K562 (cell line): ENCODE data around the gene BIRC3. TPM values are rescaled to one million over a fixed set of nuclear protein-coding genes. Genes with fewer than 3 reads are reported as not detected.

Experiments used
- DDX20 ChIP-seq: fragments of 450-650 bp; IDR thresholded peaks from 2 replicates; pipeline ENCODE4 v1.6.1; 2016; ENCODE audit warnings: missing genetic modification characterization, low read depth, mild to moderate bottlenecking, missing compliant biosample characterization, moderate library complexity
- DMBX1 ChIP-seq: fragments of 250-450 bp; sonication (Bioruptor Pico); IDR thresholded peaks from 2 replicates; pipeline ENCODE4 v1.8.0; 2022; ENCODE audit warnings: inconsistent platforms, mild to moderate bottlenecking, moderate library complexity, borderline replicate concordance
- EP400 ChIP-seq: fragments of 450-650 bp; IDR thresholded peaks from 2 replicates; pipeline ENCODE4 v1.6.1; 2017; ENCODE audit warnings: antibody characterized with exemption, mild to moderate bottlenecking, moderate library complexity
- ESRRB ChIP-seq: fragments of 250-450 bp; sonication (Bioruptor Pico); IDR thresholded peaks from 2 replicates; pipeline ENCODE4 v1.5.0; 2020; ENCODE audit warnings: mild to moderate bottlenecking, moderate library complexity, borderline replicate concordance
- FOS ChIP-seq: IDR thresholded peaks from 3 replicates; pipeline ENCODE4 v1.6.1; 2011; ENCODE audit not compliant: insufficient read length; ENCODE audit errors: extremely low read depth
- JUND ChIP-seq, 2 experiments: IDR thresholded peaks; 2 replicates in 1 of 2; 3 replicates in 1 of 2; pipeline ENCODE4 v1.6.1; 2011; ENCODE audit warnings: borderline replicate concordance in 2 of 2, low read depth in 2 of 2, low read length in 2 of 2, improper control_type of control experiment in 1 of 2, missing biosample characterization in 1 of 2, missing genetic modification characterization in 1 of 2, missing genetic modification reagents in 1 of 2
- NELFE ChIP-seq: IDR thresholded peaks from 2 replicates; pipeline ENCODE4 v1.6.1; 2011; ENCODE audit warnings: mild to moderate bottlenecking; ENCODE audit not compliant: insufficient read depth, insufficient read length
- NR3C1 ChIP-seq: sonication (generic); formaldehyde crosslinking; IDR thresholded peaks from 2 replicates; pipeline ENCODE4 v1.8.1; 2022; ENCODE audit warnings: missing genetic modification reagents
- RAD21 ChIP-seq, 2 experiments: fragments of 250-450 bp in 1 of 2; fragments of 450-650 bp in 1 of 2; sonication (Bioruptor Pico) in 1 of 2; formaldehyde crosslinking in 1 of 2; IDR thresholded peaks in 1 of 2; conservative IDR thresholded peaks in 1 of 2; 2 replicates each; pipeline versions ENCODE4 v1.4.0 to v1.8.0; 2020 to 2022; ENCODE audit warnings: mild to moderate bottlenecking in 2 of 2, moderate library complexity in 1 of 2
- RBM39 ChIP-seq: fragments of 200-400 bp; formaldehyde crosslinking; optimal IDR thresholded peaks from 2 replicates; pipeline ENCODE3; 2018; ENCODE audit warnings: low read depth, low read length
- SMARCA4 ChIP-seq: fragments of 450-650 bp; IDR thresholded peaks from 2 replicates; pipeline ENCODE4 v1.6.1; 2016
- SMARCA5 ChIP-seq: fragments of 450-650 bp; IDR thresholded peaks from 2 replicates; pipeline ENCODE4 v1.6.1; 2016
- SRSF9 ChIP-seq: fragments of 200-400 bp; formaldehyde crosslinking; IDR thresholded peaks from 2 replicates; pipeline ENCODE4 v1.6.1; 2017; ENCODE audit warnings: low read depth, low read length, borderline replicate concordance
- TCFL5 ChIP-seq: fragments of 250-450 bp; sonication (Bioruptor Pico); conservative IDR thresholded peaks from 2 replicates; pipeline ENCODE4 v1.6.1; 2021; ENCODE audit warnings: mild to moderate bottlenecking, moderate library complexity, matching md5 sums
- ZNF12 ChIP-seq: sonication (generic); formaldehyde crosslinking; IDR thresholded peaks from 2 replicates; pipeline ENCODE4 v1.4.0; 2020; ENCODE audit warnings: mild to moderate bottlenecking, missing genetic modification reagents
- ZNF277 ChIP-seq: fragments of 250-450 bp; sonication (Bioruptor Pico); IDR thresholded peaks from 2 replicates; pipeline ENCODE4 v1.8.0; 2022; ENCODE audit warnings: inconsistent platforms, mild to moderate bottlenecking, moderate library complexity, borderline replicate concordance
- ZNF717 ChIP-seq: fragments of 250-450 bp; sonication (Bioruptor Pico); IDR thresholded peaks from 2 replicates; pipeline ENCODE4 v1.5.0; 2021
- polyA plus RNA-seq, 8 experiments: library from polyadenylated mRNA; depleted of rRNA in 4 of 8; stranded (reverse) in 5 of 8; unstranded in 3 of 8; fragments of >200 nt; fragmentation: Nextera tagmentation in 2 of 8; fragmentation: Illumina TruSeq in 1 of 8; extraction: Ambion mirVana in 2 of 8; extraction: Trizol in 1 of 8; gene quantifications; 2 replicates each; pipeline versions ENCODE4 v1.2.1 to v1.2.3, GENCODE V29; 2011 to 2014; ENCODE audit warnings: inconsistent platforms in 1 of 8, missing spikeins in 1 of 8
- total RNA-seq, 7 experiments: library from RNA; depleted of rRNA in 6 of 7; stranded (reverse); fragments of >200 nt in 6 of 7; fragmentation: Illumina TruSeq in 2 of 7; extraction: Trizol in 2 of 7; gene quantifications; 2 replicates each; pipeline versions ENCODE4 v1.2.1 to v1.2.3, GENCODE V29; 2011 to 2021; ENCODE audit warnings: low replicate concordance in 1 of 7
- TF ChIP-seq, protein P1 (sequence below): fragments of 250-450 bp; sonication (Bioruptor Pico); IDR thresholded peaks from 2 replicates; pipeline ENCODE4 v1.5.0; 2021
- TF ChIP-seq, protein P2 (sequence below): sonication (generic); formaldehyde crosslinking; IDR thresholded peaks from 2 replicates; pipeline ENCODE4 v1.8.0; 2022; ENCODE audit warnings: mild to moderate bottlenecking, missing genetic modification reagents
- TF ChIP-seq, protein P3 (sequence below): sonication (generic); formaldehyde crosslinking; IDR thresholded peaks from 2 replicates; pipeline ENCODE4 v1.8.1; 2023; ENCODE audit warnings: mild to moderate bottlenecking, missing genetic modification reagents
- TF ChIP-seq, protein P4 (sequence below): fragments of 450-650 bp; IDR thresholded peaks from 2 replicates; pipeline ENCODE4 v1.6.1; 2018; ENCODE audit warnings: mild to moderate bottlenecking, low read depth; ENCODE audit not compliant: partially characterized antibody

The BIRC3 gene
- total and polyA plus RNA-seq, 9 of the 15 experiments (the other 6 are each of a cell fraction or from before 2014, with no cell fraction given), result 0.08 to 0.42 (median 0.18) TPM

DNA sequence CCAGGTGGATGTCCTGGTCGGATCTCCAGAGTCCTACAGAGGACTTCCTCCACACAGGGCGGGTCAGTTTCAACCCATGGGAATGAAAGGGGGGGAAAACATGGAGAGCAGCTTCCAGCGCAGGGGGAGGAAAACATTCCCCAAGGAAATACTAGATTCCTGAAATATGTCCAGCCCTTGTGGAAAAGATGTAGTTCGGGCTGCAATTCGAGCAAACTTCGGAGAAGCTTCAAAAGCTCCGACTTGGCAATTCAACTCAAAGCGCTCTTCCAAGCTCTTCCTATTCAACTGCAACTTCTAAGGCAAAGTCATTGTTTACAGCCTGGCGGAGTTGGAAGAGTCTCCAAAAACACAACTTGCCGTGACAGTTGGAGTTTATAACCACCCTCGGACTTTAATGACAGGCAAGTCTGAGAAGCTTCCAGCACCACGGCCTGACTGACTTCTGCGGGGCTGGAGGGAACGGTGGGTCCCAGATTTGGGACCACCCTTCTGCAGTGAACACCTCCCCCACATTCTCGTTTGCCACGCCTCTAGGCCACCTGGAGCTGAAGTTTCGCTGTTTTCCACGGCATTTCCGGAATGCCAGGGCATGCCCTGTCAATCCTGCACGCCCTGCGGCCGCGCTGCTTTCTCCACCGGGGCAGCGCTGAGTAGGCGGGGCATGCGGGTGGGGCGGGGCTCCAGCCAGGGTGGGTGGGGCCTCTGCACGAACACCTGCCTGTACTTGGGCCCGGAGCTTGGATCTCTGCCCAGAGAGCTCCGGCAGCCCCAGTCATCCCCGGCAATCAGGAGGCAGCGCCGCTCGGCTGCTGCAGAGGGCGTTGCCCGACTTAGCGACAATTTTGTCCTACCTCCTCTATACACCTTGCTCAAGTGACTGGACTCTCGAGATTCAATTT, 49.0 kb upstream of the BIRC3 start (continued):
- no peak for TF ChIP-seq DMBX1
- TF ChIP-seq ESRRB (CRISPR knock-in tag), result no peak
- TF ChIP-seq, protein P1, sequence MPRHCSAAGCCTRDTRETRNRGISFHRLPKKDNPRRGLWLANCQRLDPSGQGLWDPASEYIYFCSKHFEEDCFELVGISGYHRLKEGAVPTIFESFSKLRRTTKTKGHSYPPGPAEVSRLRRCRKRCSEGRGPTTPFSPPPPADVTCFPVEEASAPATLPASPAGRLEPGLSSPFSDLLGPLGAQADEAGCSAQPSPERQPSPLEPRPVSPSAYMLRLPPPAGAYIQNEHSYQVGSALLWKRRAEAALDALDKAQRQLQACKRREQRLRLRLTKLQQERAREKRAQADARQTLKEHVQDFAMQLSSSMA (CRISPR knock-in tag), result no peak
- TF ChIP-seq ZNF12 (CRISPR knock-in tag), result no peak
- TF ChIP-seq RAD21 (CRISPR knock-in tag; conservative IDR thresholded peaks at IDR 0.05 in 1 of 2, IDR thresholded peaks at IDR 0.05 in 1 of 2), result peak; percentile 37 to 51; a peak in 3 of 4 replicates
- peak; percentile 54; the same call in 1 of the 2 replicates for TF ChIP-seq SMARCA4
- no peak for TF ChIP-seq EP400
- TF ChIP-seq DDX20 (tag), result no peak
- TF ChIP-seq, protein P2, sequence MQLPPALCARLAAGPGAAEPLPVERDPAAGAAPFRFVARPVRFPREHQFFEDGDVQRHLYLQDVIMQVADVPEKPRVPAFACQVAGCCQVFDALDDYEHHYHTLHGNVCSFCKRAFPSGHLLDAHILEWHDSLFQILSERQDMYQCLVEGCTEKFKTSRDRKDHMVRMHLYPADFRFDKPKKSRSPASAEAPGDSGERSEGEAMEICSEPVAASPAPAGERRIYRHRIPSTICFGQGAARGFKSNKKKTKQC (CRISPR knock-in tag), result no peak
- no peak for TF ChIP-seq ZNF717 (CRISPR knock-in tag)
- TF ChIP-seq NELFE, result no peak
- TF ChIP-seq FOS, result no peak
- no peak for TF ChIP-seq SMARCA5
- TF ChIP-seq, protein P3, sequence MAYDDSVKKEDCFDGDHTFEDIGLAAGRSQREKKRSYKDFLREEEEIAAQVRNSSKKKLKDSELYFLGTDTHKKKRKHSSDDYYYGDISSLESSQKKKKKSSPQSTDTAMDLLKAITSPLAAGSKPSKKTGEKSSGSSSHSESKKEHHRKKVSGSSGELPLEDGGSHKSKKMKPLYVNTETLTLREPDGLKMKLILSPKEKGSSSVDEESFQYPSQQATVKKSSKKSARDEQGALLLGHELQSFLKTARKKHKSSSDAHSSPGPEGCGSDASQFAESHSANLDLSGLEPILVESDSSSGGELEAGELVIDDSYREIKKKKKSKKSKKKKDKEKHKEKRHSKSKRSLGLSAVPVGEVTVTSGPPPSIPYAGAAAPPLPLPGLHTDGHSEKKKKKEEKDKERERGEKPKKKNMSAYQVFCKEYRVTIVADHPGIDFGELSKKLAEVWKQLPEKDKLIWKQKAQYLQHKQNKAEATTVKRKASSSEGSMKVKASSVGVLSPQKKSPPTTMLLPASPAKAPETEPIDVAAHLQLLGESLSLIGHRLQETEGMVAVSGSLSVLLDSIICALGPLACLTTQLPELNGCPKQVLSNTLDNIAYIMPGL (CRISPR knock-in tag), result no peak
- TF ChIP-seq, protein P4, sequence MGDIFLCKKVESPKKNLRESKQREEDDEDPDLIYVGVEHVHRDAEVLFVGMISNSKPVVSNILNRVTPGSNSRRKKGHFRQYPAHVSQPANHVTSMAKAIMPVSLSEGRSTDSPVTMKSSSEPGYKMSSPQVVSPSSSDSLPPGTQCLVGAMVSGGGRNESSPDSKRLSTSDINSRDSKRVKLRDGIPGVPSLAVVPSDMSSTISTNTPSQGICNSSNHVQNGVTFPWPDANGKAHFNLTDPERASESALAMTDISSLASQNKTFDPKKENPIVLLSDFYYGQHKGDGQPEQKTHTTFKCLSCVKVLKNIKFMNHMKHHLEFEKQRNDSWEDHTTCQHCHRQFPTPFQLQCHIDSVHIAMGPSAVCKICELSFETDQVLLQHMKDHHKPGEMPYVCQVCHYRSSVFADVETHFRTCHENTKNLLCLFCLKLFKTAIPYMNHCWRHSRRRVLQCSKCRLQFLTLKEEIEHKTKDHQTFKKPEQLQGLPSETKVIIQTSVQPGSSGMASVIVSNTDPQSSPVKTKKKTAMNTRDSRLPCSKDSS, result no peak
- TF ChIP-seq TCFL5, result no peak
- no peak for TF ChIP-seq SRSF9
- peak; percentile 49; the same call in 1 of the 2 replicates for TF ChIP-seq JUND (IDR thresholded peaks at IDR 0.05; ENCODE audit: borderline replicate concordance, low read depth, low read length)
- no peak; the same call in 2 of the 3 replicates for TF ChIP-seq JUND (tag; IDR thresholded peaks at IDR 0.05; ENCODE audit: borderline replicate concordance, low read depth, low read length)
- TF ChIP-seq RBM39, result no peak
- no peak for TF ChIP-seq NR3C1 (CRISPR knock-in tag)
- TF ChIP-seq ZNF277 (CRISPR knock-in tag), result no peak
